ENCODE data around the gene PLD1.

Gene PLD1

DNA sequence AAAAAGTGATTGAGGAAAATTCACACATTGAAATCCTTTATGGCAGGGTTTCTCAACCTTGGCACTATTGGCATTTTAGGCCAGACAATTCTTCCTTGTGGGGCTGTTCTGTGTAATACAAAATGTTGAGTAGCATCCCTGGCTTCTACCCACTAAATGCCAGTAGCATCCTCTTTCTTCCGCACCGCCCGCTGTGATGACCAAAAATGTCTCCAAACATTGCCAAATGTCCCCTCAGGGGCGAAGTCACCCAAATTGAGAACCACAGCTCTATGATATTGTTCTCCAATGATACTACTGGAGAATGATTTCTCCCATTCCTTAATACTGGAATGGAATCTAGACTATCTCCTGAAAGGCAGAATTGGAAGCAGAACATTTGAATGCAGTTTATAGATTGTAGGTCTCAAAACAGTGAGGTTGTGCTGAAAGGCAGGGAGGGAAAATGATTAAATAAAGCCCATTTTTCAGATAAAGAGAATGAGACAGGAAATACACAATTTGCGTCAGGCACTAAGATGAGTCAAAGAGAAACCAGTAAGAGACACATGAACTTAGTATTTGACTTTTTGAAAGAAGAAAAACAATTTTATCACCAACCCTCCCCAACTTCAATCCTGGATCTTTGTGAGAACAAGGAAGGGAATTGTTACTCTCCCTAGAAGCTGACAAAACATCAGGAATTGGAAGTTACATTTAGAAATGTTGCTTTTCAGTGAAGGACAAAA is 248.5 kb downstream of the PLD1 start:
- H3K4me3 Mint-ChIP-seq = peak overlapping the region; percentile 33
- peaks cover 17% of the 10 kb centered on the region for H3K4me1 Mint-ChIP-seq (ENCODE audit: low read depth)
- peak overlapping the region; percentile 91 for H3K27ac Mint-ChIP-seq
- no peaks in the 10 kb centered on the region for H3K9me3 Mint-ChIP-seq
- no peaks in the 10 kb centered on the region for H3K36me3 Mint-ChIP-seq (ENCODE audit: low read depth)
- no peaks in the 10 kb centered on the region for H3K27me3 Mint-ChIP-seq

DNA sequence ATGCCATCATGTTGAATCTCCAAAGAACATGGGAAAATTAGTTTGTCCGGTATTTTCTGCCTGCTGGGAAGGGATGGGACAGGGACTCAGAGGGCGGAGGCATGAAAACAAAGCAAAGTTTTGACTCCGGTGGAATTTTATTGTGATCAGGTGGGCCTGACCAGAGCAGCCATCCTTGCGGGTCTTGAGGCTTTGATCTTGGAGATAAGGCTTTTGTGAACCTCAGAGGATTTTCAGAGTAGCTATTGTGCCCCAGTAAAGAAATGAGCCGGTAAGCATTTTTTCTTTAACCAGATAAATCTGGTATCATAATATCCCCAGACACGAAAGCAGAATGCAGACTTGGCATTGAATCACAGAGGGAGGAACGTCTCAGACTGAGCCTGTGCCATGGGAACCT is 250.7 kb downstream of the PLD1 start:
- no peak overlapping the region for H3K4me3 Mint-ChIP-seq
- H3K27ac Mint-ChIP-seq = no peak overlapping the region
- no peaks in the 10 kb centered on the region for H3K9me3 Mint-ChIP-seq
- H3K4me1 Mint-ChIP-seq (ENCODE audit: low read depth) = peaks cover 17% of the 10 kb centered on the region
- H3K36me3 Mint-ChIP-seq (ENCODE audit: low read depth) = no peaks in the 10 kb centered on the region
- H3K27me3 Mint-ChIP-seq = no peaks in the 10 kb centered on the region

- Mint-ChIP-seq H3K9me3 (no peaks in the 10 kb centered on the region), H3K4me3 (no peak overlapping the region), H3K4me1 (ENCODE audit: low read depth) (peaks cover 17% of the 10 kb centered on the region), H3K27me3 (no peaks in the 10 kb centered on the region), H3K27ac (no peak overlapping the region), H3K36me3 (ENCODE audit: low read depth) (no peaks in the 10 kb centered on the region)
Measured at GRCh38 chr3:171558188-171558696, 252.0 kb downstream of the PLD1 start.

DNA sequence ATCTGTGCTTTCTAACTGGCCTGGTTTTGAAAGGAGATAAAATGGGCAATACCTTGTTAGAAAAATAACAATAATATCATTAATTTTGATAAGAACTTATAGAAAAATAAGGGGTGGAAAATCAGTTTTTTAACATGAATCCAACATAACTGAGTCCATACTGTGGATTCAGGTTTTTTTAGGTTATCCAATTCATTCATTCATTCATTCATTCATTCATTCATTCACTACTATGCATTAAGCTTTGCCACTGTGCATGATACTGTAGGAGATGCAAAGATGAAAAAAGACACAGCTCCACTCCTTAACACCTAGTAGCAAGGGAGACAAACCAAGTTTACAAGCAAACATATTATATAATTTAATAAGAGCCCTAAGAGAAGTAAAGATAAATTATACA is 253.1 kb downstream of the PLD1 start:
- H3K36me3 Mint-ChIP-seq (ENCODE audit: low read depth) = no peaks in the 10 kb centered on the region
- H3K4me3 Mint-ChIP-seq = no peak overlapping the region
- peaks cover 12% of the 10 kb centered on the region for H3K4me1 Mint-ChIP-seq (ENCODE audit: low read depth)
- H3K27ac Mint-ChIP-seq = no peak overlapping the region
- no peaks in the 10 kb centered on the region for H3K27me3 Mint-ChIP-seq
- no peaks in the 10 kb centered on the region for H3K9me3 Mint-ChIP-seq

- H3K9me3 Mint-ChIP-seq = no peaks in the 10 kb centered on the region
- H3K27ac Mint-ChIP-seq = no peak overlapping the region
- peaks cover 7% of the 10 kb centered on the region for H3K4me1 Mint-ChIP-seq (ENCODE audit: low read depth)
- H3K27me3 Mint-ChIP-seq = no peaks in the 10 kb centered on the region
- no peak overlapping the region for H3K4me3 Mint-ChIP-seq
- no peaks in the 10 kb centered on the region for H3K36me3 Mint-ChIP-seq (ENCODE audit: low read depth)
Measured at GRCh38 chr3:171556574-171557145, 253.6 kb downstream of the PLD1 start.

DNA sequence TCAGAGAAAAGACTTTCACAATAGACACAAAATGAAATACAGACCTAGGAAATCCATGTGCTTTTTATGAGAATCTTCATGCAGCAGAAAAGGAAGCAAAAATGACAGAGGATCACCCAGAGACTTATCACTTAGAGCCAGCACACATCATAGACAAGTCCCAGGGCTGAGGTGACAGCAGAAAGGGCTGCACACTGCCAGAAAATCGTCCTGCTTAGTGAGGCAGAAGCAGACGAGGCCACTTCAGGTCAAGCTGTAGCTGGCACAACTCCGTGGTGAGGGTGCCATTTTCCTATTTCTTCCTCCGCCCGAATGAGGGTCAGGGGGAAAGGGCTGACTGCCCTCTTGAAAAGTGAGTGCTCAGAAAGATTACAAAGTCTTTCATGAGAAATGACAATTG is 254.1 kb downstream of the PLD1 start:
- Mint-ChIP-seq H3K4me3 (no peak overlapping the region), H3K4me1 (ENCODE audit: low read depth) (peaks cover 2% of the 10 kb centered on the region), H3K36me3 (ENCODE audit: low read depth) (no peaks in the 10 kb centered on the region), H3K9me3 (no peaks in the 10 kb centered on the region), H3K27ac (no peak overlapping the region), H3K27me3 (no peaks in the 10 kb centered on the region)

DNA sequence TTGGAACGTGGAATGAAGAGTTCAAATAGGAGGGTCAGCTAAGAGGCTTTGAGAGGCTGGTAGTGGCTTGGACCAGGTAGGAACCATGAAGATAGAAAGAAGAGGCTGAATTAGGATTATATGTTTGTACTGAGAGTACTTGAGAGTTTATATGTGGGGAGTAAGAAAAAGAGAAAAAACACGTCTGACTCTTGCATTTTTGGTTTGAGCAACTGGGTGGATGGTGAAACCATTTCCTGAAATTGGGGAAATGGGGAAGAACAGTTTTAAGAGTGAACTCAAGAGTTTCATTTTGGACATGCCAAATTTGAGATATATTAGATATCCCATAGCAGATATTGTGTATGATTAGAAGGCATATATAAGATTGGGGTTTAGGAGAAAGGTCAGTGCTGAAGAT is 257.2 kb downstream of the PLD1 start:
- H3K27ac Mint-ChIP-seq = no peak overlapping the region
- H3K36me3 Mint-ChIP-seq (ENCODE audit: low read depth) = no peaks in the 10 kb centered on the region
- H3K27me3 Mint-ChIP-seq = no peaks in the 10 kb centered on the region

DNA sequence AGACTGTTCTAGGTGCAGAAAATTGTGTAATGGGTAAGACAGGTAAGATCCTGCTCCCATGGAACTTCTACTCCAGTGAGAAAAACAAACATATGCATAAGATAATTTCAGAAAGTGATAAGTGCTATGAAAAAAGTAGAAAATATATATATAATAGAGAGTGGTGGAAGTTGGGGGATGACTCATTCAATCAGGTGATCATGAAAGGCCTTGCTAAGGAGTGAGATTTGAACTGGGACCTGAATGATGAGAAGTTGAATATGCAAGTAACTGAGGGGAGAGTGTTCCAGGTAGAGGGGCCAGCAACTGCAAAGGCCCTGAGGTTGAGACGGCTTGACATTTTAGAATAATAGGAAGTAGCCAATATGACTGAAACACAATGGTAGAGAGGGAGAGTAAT is 257.8 kb downstream of the PLD1 start:
- H3K9me3 Mint-ChIP-seq = no peaks in the 10 kb centered on the region
- H3K36me3 Mint-ChIP-seq (ENCODE audit: low read depth) = no peaks in the 10 kb centered on the region
- H3K4me1 Mint-ChIP-seq (ENCODE audit: low read depth) = no peaks in the 10 kb centered on the region
- H3K27me3 Mint-ChIP-seq = no peaks in the 10 kb centered on the region
- H3K4me3 Mint-ChIP-seq = no peak overlapping the region
- H3K27ac Mint-ChIP-seq = no peak overlapping the region

More for the DNA sequence above, 257.2 kb downstream of the PLD1 start:
- Mint-ChIP-seq H3K9me3 (no peaks in the 10 kb centered on the region), H3K4me3 (no peak overlapping the region), H3K4me1 (ENCODE audit: low read depth) (no peaks in the 10 kb centered on the region)

DNA sequence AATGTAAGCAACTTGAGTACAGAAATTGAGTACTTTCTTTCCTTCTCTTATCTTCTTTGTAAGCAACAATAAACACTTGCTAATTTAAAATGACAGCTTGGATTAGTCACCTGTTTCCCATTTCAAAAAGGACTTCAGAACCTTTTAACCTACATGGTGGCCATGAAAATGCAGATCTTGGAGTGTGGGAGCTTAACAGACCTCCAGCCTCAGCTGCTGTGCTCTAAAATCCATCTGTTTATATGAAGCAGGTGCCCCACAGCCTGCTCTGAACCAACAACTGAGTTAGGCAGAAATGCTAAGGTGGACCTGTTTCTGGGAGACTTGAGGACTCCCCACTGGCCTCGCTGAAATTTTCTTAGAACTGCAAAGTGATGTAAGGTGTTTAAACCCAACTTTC is 259.0 kb downstream of the PLD1 start:
- Mint-ChIP-seq H3K27me3 (no peaks in the 10 kb centered on the region), H3K4me3 (no peak overlapping the region), H3K9me3 (no peaks in the 10 kb centered on the region), H3K4me1 (ENCODE audit: low read depth) (no peaks in the 10 kb centered on the region), H3K36me3 (ENCODE audit: low read depth) (no peaks in the 10 kb centered on the region), H3K27ac (no peak overlapping the region)

Data from stimulated activated naive CD8-positive, alpha-beta T cell treated with anti-CD3 and anti-CD28 coated beads, Interleukin-15, Interleukin-2, amounts not matched to agents 100 ng/mL and 50 ng/mL, for 24 hours (primary cell).